Loucy (cell line): Measurements from ENCODE around the gene GLYR1.

Source experiments
- CTCF ChIP-seq: fragments of 200-600 bp; sonication (generic); conservative IDR thresholded peaks from 2 replicates; pipeline ENCODE4 v1.5.1; 2014; ENCODE audit warnings: mild to moderate bottlenecking, antibody characterized with exemption, low read length
- EZH2phosphoT487 ChIP-seq: fragments of 200-600 bp; IDR thresholded peaks from 2 replicates; pipeline ENCODE4 v1.6.1; 2018; ENCODE audit warnings: antibody characterized with exemption, mild to moderate bottlenecking, moderate library complexity, borderline replicate concordance

GRCh38 chr16:4895366-4895765, 48.3 kb upstream of the GLYR1 start:
- TF ChIP-seq CTCF (no peak), EZH2phosphoT487 (no peak)
